Measurements from ENCODE around the gene LRR1.
A peak's percentile ranks its signal among the peaks of the same experiment; 100 is the strongest.

The LRR1 gene

DNA sequence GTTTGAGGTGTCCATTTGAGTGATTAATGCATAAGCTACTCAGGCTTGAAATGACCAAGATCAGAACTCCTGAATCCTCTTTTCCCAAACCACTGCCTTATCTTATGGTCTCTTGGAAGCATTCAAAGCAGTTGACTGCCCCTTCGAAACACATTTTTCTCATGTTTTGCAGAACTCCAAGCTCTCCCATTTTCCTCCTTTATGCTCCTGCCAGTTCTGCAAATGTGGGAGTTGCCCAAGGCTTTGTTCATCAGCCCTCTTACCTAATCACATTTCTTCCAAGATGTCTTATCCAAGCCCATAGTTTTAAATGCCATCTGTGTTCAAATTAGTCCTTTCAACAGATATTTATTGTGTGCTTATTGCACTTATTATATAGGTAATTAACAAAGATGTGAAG, 38.1 kb downstream of the LRR1 start:
- H3K27me3 ChIP-seq (ENCODE audit: insufficient read depth, low read length, poor library complexity), result no peaks in the 10 kb centered on the region
- H3K9ac ChIP-seq (ENCODE audit: low read depth, low read length), result no peak overlapping the region
- no peak for TF ChIP-seq EZH2 (IDR thresholded peaks at IDR 0.05; ENCODE audit: borderline replicate concordance, low read depth, low read length, severe bottlenecking)
- no peak for TF ChIP-seq CTCF (IDR thresholded peaks at IDR 0.05; ENCODE audit: borderline replicate concordance, extremely low read depth, low read length, poor library complexity, severe bottlenecking)
- peak overlapping the region; percentile 90 for H3K4me2 ChIP-seq (ENCODE audit: insufficient read depth, low read length)
- H3K79me2 ChIP-seq (ENCODE audit: insufficient read depth, low read length), result peaks cover 78% of the 10 kb centered on the region
- peaks cover 44% of the 10 kb centered on the region for H3K36me3 ChIP-seq (ENCODE audit: insufficient read depth, low read length)
- H2AFZ ChIP-seq (ENCODE audit: low read depth, low read length), result no peak overlapping the region
- ATAC-seq (ENCODE audit: insufficient read depth, low read depth), result no peak
- peaks cover 15% of the 10 kb centered on the region for H4K20me1 ChIP-seq (ENCODE audit: insufficient read depth, low read length)
- no peaks in the 10 kb centered on the region for H3K9me3 ChIP-seq (ENCODE audit: insufficient read depth, low read length, severe bottlenecking)
- H3K4me1 ChIP-seq (ENCODE audit: insufficient read depth, low read length), result peaks cover 27% of the 10 kb centered on the region
- DNase-seq, result no peak
- H3K27ac ChIP-seq (ENCODE audit: low read length), result no peak overlapping the region
- H3K4me3 ChIP-seq (ENCODE audit: low read depth in 1 of 2, low read length in 2 of 2), result no peak overlapping the region

- Histone ChIP-seq H2AFZ (ENCODE audit: low read depth, low read length) (no peak overlapping the region), H3K27ac (ENCODE audit: low read length) (no peak overlapping the region), H3K4me2 (ENCODE audit: insufficient read depth, low read length) (no peak overlapping the region), H3K27me3 (ENCODE audit: insufficient read depth, low read length, poor library complexity) (no peaks in the 10 kb centered on the region), H3K9ac (ENCODE audit: low read depth, low read length) (no peak overlapping the region), H3K4me3 (ENCODE audit: low read depth in 1 of 2, low read length in 2 of 2) (no peak overlapping the region), H3K79me2 (ENCODE audit: insufficient read depth, low read length) (peaks cover 72% of the 10 kb centered on the region), H3K4me1 (ENCODE audit: insufficient read depth, low read length) (peaks cover 20% of the 10 kb centered on the region), H3K36me3 (ENCODE audit: insufficient read depth, low read length) (peaks cover 48% of the 10 kb centered on the region), H3K9me3 (ENCODE audit: insufficient read depth, low read length, severe bottlenecking) (no peaks in the 10 kb centered on the region), H4K20me1 (ENCODE audit: insufficient read depth, low read length) (peaks cover 15% of the 10 kb centered on the region)
- TF ChIP-seq EZH2 (IDR thresholded peaks at IDR 0.05; ENCODE audit: borderline replicate concordance, low read depth, low read length, severe bottlenecking) (no peak), CTCF (IDR thresholded peaks at IDR 0.05; ENCODE audit: borderline replicate concordance, extremely low read depth, low read length, poor library complexity, severe bottlenecking) (no peak)
- ATAC-seq (ENCODE audit: insufficient read depth, low read depth) (no peak), DNase-seq (no peak)
Measured at GRCh38 chr14:49637534-49638078, 38.9 kb downstream of the LRR1 start.

DNA sequence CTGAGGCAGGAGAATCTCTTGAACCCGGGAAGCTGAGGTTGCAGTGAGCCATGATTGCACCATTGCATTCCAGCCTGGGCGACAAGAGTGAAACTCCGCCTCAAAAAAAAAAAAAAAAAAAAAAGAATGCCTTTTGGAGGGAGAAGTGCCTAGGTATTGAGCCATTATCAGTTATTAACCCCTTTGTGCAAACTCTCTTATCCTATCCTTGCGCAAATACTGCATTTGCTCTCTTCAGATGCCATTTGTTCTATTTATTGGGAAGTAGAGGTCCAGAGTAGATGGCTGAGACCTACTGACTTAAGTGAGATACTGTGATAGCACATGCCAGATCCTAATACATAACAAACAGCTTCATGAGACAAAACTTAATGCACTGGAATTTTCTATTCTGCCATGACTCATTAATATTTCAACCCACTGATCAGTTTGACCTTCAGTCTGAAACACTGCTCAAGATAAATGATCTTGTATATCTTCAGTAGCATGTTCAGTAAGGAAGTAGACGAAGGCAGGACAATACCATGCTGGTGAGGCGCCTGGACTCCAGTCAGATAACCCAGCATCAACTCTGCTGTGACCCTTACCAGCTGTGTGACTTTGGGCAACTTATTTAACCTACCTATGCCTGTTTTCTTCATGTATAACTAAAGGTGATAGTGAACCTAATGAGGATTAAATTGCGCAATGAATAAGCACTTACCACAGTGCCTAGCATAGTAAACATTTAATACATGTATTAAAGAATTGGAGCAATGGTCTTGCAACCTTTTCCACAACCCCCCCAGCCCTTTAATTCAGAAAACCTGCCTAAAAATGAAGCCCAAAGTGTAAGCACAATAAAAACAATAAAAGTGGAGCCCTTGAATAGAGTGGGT, 42.0 kb downstream of the LRR1 start:
- Histone ChIP-seq H3K4me2 (ENCODE audit: insufficient read depth, low read length) (no peak overlapping the region), H3K36me3 (ENCODE audit: insufficient read depth, low read length) (peaks cover 59% of the 10 kb centered on the region), H3K9me3 (ENCODE audit: insufficient read depth, low read length, severe bottlenecking) (no peaks in the 10 kb centered on the region), H3K9ac (ENCODE audit: low read depth, low read length) (no peak overlapping the region), H3K4me3 (ENCODE audit: low read depth in 1 of 2, low read length in 2 of 2) (no peak overlapping the region), H3K27me3 (ENCODE audit: insufficient read depth, low read length, poor library complexity) (no peaks in the 10 kb centered on the region), H2AFZ (ENCODE audit: low read depth, low read length) (no peak overlapping the region), H3K4me1 (ENCODE audit: insufficient read depth, low read length) (peaks cover 14% of the 10 kb centered on the region), H3K79me2 (ENCODE audit: insufficient read depth, low read length) (peaks cover 50% of the 10 kb centered on the region), H4K20me1 (ENCODE audit: insufficient read depth, low read length) (peaks cover 7% of the 10 kb centered on the region; the same call in 1 of the 2 replicates), H3K27ac (ENCODE audit: low read length) (no peak overlapping the region)
- ATAC-seq (ENCODE audit: insufficient read depth, low read depth), result no peak
- no peak for TF ChIP-seq CTCF (IDR thresholded peaks at IDR 0.05; ENCODE audit: borderline replicate concordance, extremely low read depth, low read length, poor library complexity, severe bottlenecking)
- no peak for TF ChIP-seq EZH2 (IDR thresholded peaks at IDR 0.05; ENCODE audit: borderline replicate concordance, low read depth, low read length, severe bottlenecking)
- DNase-seq, result no peak

Data from DND-41 (cell line).